A549 (cell line): Measurements from ENCODE around the gene NR4A2. TPM values are rescaled to one million over a fixed set of nuclear protein-coding genes. Genes with fewer than 3 reads are reported as not detected.

ENCODE experiments used
- ATAC-seq, 2 experiments: fragments of 200-7000 bp in 1 of 2; fragments of >200 bp in 1 of 2; cut with Nextera tagmentation in 1 of 2; cut with Tn5 transposase in 1 of 2; 3 replicates each; pipeline versions ENCODE4 v1.8.0 to v1.9.1; 2018 to 2020; ENCODE audit warnings: mild to moderate bottlenecking in 1 of 2, moderate library complexity in 1 of 2
- CTCF ChIA-PET: fragments of 300-600 bp; sonication (Branson Sonifier 250); formaldehyde crosslinking; extraction: SDS; loops from one replicate; lab custom pipeline; 2021; ENCODE audit warnings: antibody characterized with exemption, inconsistent platforms; lab: Yijun Ruan, JAX
- POLR2A ChIA-PET: fragments of 350-600 bp; formaldehyde crosslinking; extraction: SDS; loops from one replicate; lab custom pipeline; 2021; ENCODE audit warnings: antibody characterized with exemption, inconsistent platforms; lab: Yijun Ruan, JAX
- DNase-seq, 2 experiments: peaks; one replicate each; pipeline versions ENCODE4 v3.0.0 to v3.0.0-alpha.2; 2011 to 2016; ENCODE audit warnings: low read depth in 1 of 2, low spot score in 1 of 2
- FAIRE-seq: peaks from 2 replicates; lab custom pipeline; 2011; peaks lifted over from hg19 to GRCh38; lab: Jason Lieb, UNC
- H3K27ac ChIP-seq, 2 experiments: fragments of >200 bp; sonication (Bioruptor Twin); formaldehyde crosslinking; 3 replicates each; pipeline ENCODE4 v1.5.1; 2016 to 2017
- H3K4me1 ChIP-seq: fragments of >200 bp; sonication (Bioruptor Twin); formaldehyde crosslinking; 3 replicates; pipeline ENCODE4 v1.6.1; 2016
- H3K4me2 ChIP-seq: fragments of >200 bp; sonication (Bioruptor Twin); formaldehyde crosslinking; 3 replicates; pipeline ENCODE4 v1.6.1; 2016
- H3K4me3 ChIP-seq: fragments of >200 bp; sonication (Bioruptor Twin); formaldehyde crosslinking; 3 replicates; pipeline ENCODE4 v1.5.1; 2016
- H3K9me3 ChIP-seq: fragments of >200 bp; sonication (Bioruptor Twin); formaldehyde crosslinking; 3 replicates; pipeline ENCODE4 v1.6.1; 2016
- EHF ChIP-seq: fragments of 250-450 bp; sonication (Bioruptor Pico); IDR thresholded peaks from 2 replicates; pipeline ENCODE4 v1.5.0; 2020; ENCODE audit warnings: mild to moderate bottlenecking
- EHMT2 ChIP-seq: fragments of 200-600 bp; sonication (generic); IDR thresholded peaks from 2 replicates; pipeline ENCODE4 v1.6.1; 2016; ENCODE audit warnings: antibody characterized with exemption, low read depth, mild to moderate bottlenecking, moderate library complexity
- FOSL2 ChIP-seq, 2 experiments: fragments of 450-650 bp in 1 of 2; fragments of >200 bp in 1 of 2; sonication (Bioruptor Twin) in 1 of 2; formaldehyde crosslinking; IDR thresholded peaks; 2 replicates each; pipeline versions ENCODE4 v1.5.0 to v1.6.1; 2016 to 2020; ENCODE audit warnings: mild to moderate bottlenecking in 1 of 2, moderate library complexity in 1 of 2
- GATA3 ChIP-seq: IDR thresholded peaks from 2 replicates; pipeline ENCODE4 v1.6.1; 2012; ENCODE audit warnings: borderline replicate concordance
- HDAC2 ChIP-seq: fragments of 200-600 bp; sonication (generic); IDR thresholded peaks from 2 replicates; pipeline ENCODE4 v1.6.1; 2016
- HES2 ChIP-seq: fragments of >200 bp; sonication (Bioruptor Twin); formaldehyde crosslinking; IDR thresholded peaks from 2 replicates; pipeline ENCODE4 v1.6.1; 2016
- HEYL ChIP-seq: fragments of 250-450 bp; sonication (Bioruptor Pico); IDR thresholded peaks from 2 replicates; pipeline ENCODE4 v1.8.0; 2021; ENCODE audit warnings: mild to moderate bottlenecking, moderate library complexity
- HOXB13 ChIP-seq: fragments of 250-450 bp; sonication (Bioruptor Pico); IDR thresholded peaks from 2 replicates; pipeline ENCODE4 v1.5.0; 2020; ENCODE audit warnings: low read depth, mild to moderate bottlenecking, moderate library complexity
- JUN ChIP-seq, 2 experiments: fragments of >200 bp; sonication (Bioruptor Twin); formaldehyde crosslinking; IDR thresholded peaks; 2 replicates in 1 of 2; 3 replicates in 1 of 2; pipeline ENCODE4 v1.6.1; 2016 to 2017
- KDM5A ChIP-seq: fragments of 200-600 bp; sonication (generic); IDR thresholded peaks from 2 replicates; pipeline ENCODE4 v1.6.1; 2016; ENCODE audit warnings: antibody characterized with exemption, mild to moderate bottlenecking
- MAFK ChIP-seq: fragments of 450-650 bp; IDR thresholded peaks from 2 replicates; pipeline ENCODE4 v1.6.1; 2014; ENCODE audit not compliant: partially characterized antibody
- MYC ChIP-seq: IDR thresholded peaks from 2 replicates; pipeline ENCODE4 v1.6.1; 2012; ENCODE audit warnings: mild to moderate bottlenecking, inconsistent platforms, low read length, improper control_type of control experiment, borderline replicate concordance
- NFE2L2 ChIP-seq: fragments of 150-350 bp; conservative IDR thresholded peaks from 2 replicates; pipeline ENCODE4 v1.6.1; 2014; ENCODE audit warnings: low read length
- PHF8 ChIP-seq: fragments of 200-600 bp; sonication (generic); IDR thresholded peaks from 2 replicates; pipeline ENCODE4 v1.6.1; 2016; ENCODE audit warnings: low read depth, mild to moderate bottlenecking, antibody characterized with exemption, moderate library complexity, borderline replicate concordance
- POLR2AphosphoS2 ChIP-seq: conservative IDR thresholded peaks from 2 replicates; pipeline ENCODE4 v1.6.1; 2012; ENCODE audit warnings: low read length, improper control_type of control experiment, inconsistent platforms
- RARB ChIP-seq: fragments of 250-450 bp; sonication (Bioruptor Pico); IDR thresholded peaks from 2 replicates; pipeline ENCODE4 v1.8.0; 2021; ENCODE audit warnings: mild to moderate bottlenecking, moderate library complexity
- RCOR1 ChIP-seq: fragments of 150-350 bp; IDR thresholded peaks from 2 replicates; pipeline ENCODE4 v1.6.1; 2014; ENCODE audit warnings: antibody characterized with exemption, low read length, low read depth
- RNF2 ChIP-seq: fragments of 200-600 bp; sonication (generic); IDR thresholded peaks from 2 replicates; pipeline ENCODE4 v1.6.1; 2016; ENCODE audit warnings: low read depth, mild to moderate bottlenecking, antibody characterized with exemption, moderate library complexity, borderline replicate concordance
- SMC3 ChIP-seq: fragments of >200 bp; sonication (Bioruptor Twin); formaldehyde crosslinking; IDR thresholded peaks from 3 replicates; pipeline ENCODE4 v1.6.1; 2018; ENCODE audit warnings: inconsistent platforms
- USF2 ChIP-seq: fragments of 450-650 bp; IDR thresholded peaks from 2 replicates; pipeline ENCODE4 v1.6.1; 2014; ENCODE audit warnings: antibody characterized with exemption
- ZNF302 ChIP-seq: fragments of 250-450 bp; sonication (Bioruptor Pico); IDR thresholded peaks from 2 replicates; pipeline ENCODE4 v1.9.0; 2021; ENCODE audit warnings: inconsistent platforms, mild to moderate bottlenecking, moderate library complexity
- whole genome bisulfite sequencing: methylation state at CpG from one replicate; pipeline ENCODE4 v1.1.6; 2017; ENCODE audit errors: missing lambda C conversion rate; 5-methylcytosine and 5-hydroxymethylcytosine counted together
- polyA plus RNA-seq, 4 experiments: library from polyadenylated mRNA; depleted of rRNA in 3 of 4; stranded (reverse); fragments of >200 nt; fragmentation: RNase III in 1 of 4; extraction: RNeasy Plus Mini Kit Qiagen cat#74134 plus additional on column Dnase treatment in 1 of 4; gene quantifications; 2 replicates in 3 of 4; 3 replicates in 1 of 4; pipeline ENCODE4 v1.2.3, GENCODE V29; 2011 to 2017
- TF ChIP-seq, protein P1 (sequence below): fragments of >200 bp; sonication (Bioruptor Twin); formaldehyde crosslinking; IDR thresholded peaks from 3 replicates; pipeline ENCODE4 v1.6.1; 2016
- TF ChIP-seq, protein P2 (sequence below): fragments of 150-350 bp; IDR thresholded peaks from 2 replicates; pipeline ENCODE4 v1.6.1; 2014; ENCODE audit warnings: low read depth, mild to moderate bottlenecking, low read length

Gene NR4A2
- polyA plus RNA-seq, 2 of the 4 experiments (the other 2 are of a cell fraction): 2.3 to 9.7 TPM

- TF ChIP-seq RCOR1 (no peak), NFE2L2 (no peak), ZNF302 (CRISPR knock-in tag) (no peak), PHF8 (no peak), JUN (IDR thresholded peaks at IDR 0.05) (no peak)
These were observed 7.3 kb upstream of the NR4A2 start (continued) for GRCh38 chr2:156339865-156340264.

- peak overlapping the region; percentile 6; the same call in 1 of the 3 replicates for H3K4me3 ChIP-seq
- FAIRE-seq (no peak), DNase-seq (peak in 1 of 2 experiments; percentile 29), ATAC-seq (no peak)
- no peaks in the 10 kb centered on the region for H3K9me3 ChIP-seq
- TF ChIP-seq FOSL2 (IDR thresholded peaks at IDR 0.05) (no peak), FOSL2 (CRISPR knock-in tag; IDR thresholded peaks at IDR 0.05) (no peak), POLR2AphosphoS2 (no peak), HEYL (CRISPR knock-in tag) (no peak), RCOR1 (no peak)
- H3K4me2 ChIP-seq: peak overlapping the region; percentile 88
- POLR2A ChIA-PET: no interaction called here
- CTCF ChIA-PET: no interaction called here
- H3K4me1 ChIP-seq: peaks cover 61% of the 10 kb centered on the region
- 23% methylated on average over 5 of the region's 5 CpGs for WGBS
- H3K27ac ChIP-seq: peak overlapping the region; percentile 69 to 99
These were observed 6.8 kb upstream of the NR4A2 start for GRCh38 chr2:156339110-156339847.

DNA sequence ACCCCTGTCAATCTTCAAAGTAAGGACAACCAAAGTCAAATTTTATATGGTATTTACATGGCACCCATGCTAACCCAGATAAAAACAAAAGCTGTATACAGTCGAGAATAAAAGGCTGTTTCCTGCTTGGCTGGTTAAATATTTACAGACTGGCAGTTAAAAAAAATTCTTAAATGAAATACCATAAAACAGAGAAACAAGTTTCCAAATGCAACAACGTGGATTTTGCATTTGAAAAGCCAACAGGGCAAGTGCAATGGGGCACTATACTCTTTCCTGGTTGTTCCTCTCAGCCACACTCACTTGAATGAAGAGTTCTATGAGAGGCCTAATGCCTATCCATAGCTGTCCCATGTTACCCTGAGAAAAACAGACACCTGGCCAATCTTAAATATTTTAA, 6.1 kb upstream of the NR4A2 start:
- Histone ChIP-seq H3K27ac (peak overlapping the region; percentile 69 to 99), H3K4me3 (0 out of 3 replicates have a peak overlapping the region, but pooled peaks have one; percentile 0), H3K4me2 (peak overlapping the region; percentile 88), H3K4me1 (peaks cover 61% of the 10 kb centered on the region), H3K9me3 (no peaks in the 10 kb centered on the region)
- FAIRE-seq: no peak
- TF ChIP-seq KDM5A (no peak), HES2 (no peak), EHMT2 (no peak), PHF8 (no peak), MAFK (no peak), HDAC2 (no peak), RNF2 (no peak), USF2 (no peak), GATA3 (no peak), EHF (CRISPR knock-in tag) (no peak), RCOR1 (no peak), SMC3 (no peak), MYC (no peak), HOXB13 (no peak), RARB (CRISPR knock-in tag) (no peak)
- TF ChIP-seq, protein P1, sequence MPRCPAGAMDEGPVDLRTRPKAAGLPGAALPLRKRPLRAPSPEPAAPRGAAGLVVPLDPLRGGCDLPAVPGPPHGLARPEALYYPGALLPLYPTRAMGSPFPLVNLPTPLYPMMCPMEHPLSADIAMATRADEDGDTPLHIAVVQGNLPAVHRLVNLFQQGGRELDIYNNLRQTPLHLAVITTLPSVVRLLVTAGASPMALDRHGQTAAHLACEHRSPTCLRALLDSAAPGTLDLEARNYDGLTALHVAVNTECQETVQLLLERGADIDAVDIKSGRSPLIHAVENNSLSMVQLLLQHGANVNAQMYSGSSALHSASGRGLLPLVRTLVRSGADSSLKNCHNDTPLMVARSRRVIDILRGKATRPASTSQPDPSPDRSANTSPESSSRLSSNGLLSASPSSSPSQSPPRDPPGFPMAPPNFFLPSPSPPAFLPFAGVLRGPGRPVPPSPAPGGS: no peak
- TF ChIP-seq, protein P2, sequence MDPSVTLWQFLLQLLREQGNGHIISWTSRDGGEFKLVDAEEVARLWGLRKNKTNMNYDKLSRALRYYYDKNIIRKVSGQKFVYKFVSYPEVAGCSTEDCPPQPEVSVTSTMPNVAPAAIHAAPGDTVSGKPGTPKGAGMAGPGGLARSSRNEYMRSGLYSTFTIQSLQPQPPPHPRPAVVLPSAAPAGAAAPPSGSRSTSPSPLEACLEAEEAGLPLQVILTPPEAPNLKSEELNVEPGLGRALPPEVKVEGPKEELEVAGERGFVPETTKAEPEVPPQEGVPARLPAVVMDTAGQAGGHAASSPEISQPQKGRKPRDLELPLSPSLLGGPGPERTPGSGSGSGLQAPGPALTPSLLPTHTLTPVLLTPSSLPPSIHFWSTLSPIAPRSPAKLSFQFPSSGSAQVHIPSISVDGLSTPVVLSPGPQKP: no peak
- DNase-seq: peak in 1 of 2 experiments; percentile 51
- ChIA-PET POLR2A (no interaction called here), CTCF (no interaction called here)
- 6% methylated on average over 2 of the region's 2 CpGs for WGBS
- no peak for ATAC-seq
